ENCODE measurements around the gene HSD11B1.

The HSD11B1 gene

DNA sequence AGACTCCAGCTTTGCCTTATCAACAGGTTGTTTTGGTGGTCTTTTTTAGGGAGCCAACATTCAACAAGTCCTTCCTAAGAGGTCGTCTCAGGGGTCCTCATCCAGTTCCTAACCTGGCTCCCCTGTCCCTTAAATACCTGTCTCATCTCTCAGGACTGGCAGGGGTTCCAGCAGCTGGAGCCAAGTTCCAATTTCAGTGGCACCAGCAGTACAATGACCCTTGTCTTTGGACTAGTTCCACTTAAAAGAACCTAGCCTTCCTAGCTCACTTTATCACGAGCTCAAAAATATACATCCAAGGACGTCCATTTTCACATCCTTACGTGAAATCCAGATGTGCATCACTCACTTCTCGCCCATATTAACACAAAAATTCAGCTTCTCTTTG lies 32.5 kb downstream of the HSD11B1 start:
- DNase-seq, result no peak
- Histone ChIP-seq H3K79me2 (ENCODE audit: insufficient read depth, low read length) (no peaks in the 10 kb centered on the region), H3K4me2 (ENCODE audit: insufficient read depth, low read length) (no peak overlapping the region)

DNA sequence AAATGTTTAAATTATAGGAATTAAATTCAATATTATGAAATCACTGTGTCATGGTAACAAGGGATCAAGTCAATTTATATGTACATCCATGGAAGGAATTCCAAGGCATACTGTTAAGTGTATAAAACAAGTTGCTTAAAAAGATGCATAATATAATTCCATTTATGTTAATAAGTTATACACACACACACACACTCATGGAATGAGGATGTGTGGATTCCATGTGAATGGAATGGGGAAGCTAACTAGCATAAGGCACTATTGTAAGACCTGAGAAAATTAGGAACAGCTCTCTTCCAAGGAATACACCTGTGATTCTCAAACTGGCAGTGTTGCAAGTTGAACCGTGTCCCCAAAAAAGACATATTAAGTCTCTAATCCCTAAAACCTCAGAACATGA lies 33.6 kb downstream of the HSD11B1 start:
- H4K20me1 ChIP-seq (ENCODE audit: insufficient read depth, low read length), result no peaks in the 10 kb centered on the region
- H3K9ac ChIP-seq (ENCODE audit: low read depth, low read length), result no peak overlapping the region
- no peaks in the 10 kb centered on the region for H3K36me3 ChIP-seq (ENCODE audit: insufficient read depth, low read length)
- no peaks in the 10 kb centered on the region for H3K4me1 ChIP-seq (ENCODE audit: insufficient read depth, low read length)
- no peak overlapping the region for H3K27ac ChIP-seq (ENCODE audit: low read length)
- ATAC-seq (ENCODE audit: insufficient read depth, low read depth) (no peak), DNase-seq (no peak)
- no peaks in the 10 kb centered on the region for H3K27me3 ChIP-seq (ENCODE audit: insufficient read depth, low read length, poor library complexity)
- H3K4me2 ChIP-seq (ENCODE audit: insufficient read depth, low read length), result no peak overlapping the region
- no peak for TF ChIP-seq EZH2 (IDR thresholded peaks at IDR 0.05; ENCODE audit: borderline replicate concordance, low read depth, low read length, severe bottlenecking)
- TF ChIP-seq, protein P1, sequence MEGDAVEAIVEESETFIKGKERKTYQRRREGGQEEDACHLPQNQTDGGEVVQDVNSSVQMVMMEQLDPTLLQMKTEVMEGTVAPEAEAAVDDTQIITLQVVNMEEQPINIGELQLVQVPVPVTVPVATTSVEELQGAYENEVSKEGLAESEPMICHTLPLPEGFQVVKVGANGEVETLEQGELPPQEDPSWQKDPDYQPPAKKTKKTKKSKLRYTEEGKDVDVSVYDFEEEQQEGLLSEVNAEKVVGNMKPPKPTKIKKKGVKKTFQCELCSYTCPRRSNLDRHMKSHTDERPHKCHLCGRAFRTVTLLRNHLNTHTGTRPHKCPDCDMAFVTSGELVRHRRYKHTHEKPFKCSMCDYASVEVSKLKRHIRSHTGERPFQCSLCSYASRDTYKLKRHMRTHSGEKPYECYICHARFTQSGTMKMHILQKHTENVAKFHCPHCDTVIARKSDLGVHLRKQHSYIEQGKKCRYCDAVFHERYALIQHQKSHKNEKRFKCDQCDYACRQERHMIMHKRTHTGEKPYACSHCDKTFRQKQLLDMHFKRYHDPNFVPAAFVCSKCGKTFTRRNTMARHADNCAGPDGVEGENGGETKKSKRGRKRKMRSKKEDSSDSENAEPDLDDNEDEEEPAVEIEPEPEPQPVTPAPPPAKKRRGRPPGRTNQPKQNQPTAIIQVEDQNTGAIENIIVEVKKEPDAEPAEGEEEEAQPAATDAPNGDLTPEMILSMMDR (IDR thresholded peaks at IDR 0.05; ENCODE audit: borderline replicate concordance, extremely low read depth, low read length, poor library complexity, severe bottlenecking), result no peak
- no peak overlapping the region for H2AFZ ChIP-seq (ENCODE audit: low read depth, low read length)
- no peaks in the 10 kb centered on the region for H3K9me3 ChIP-seq (ENCODE audit: insufficient read depth, low read length, severe bottlenecking)
- no peaks in the 10 kb centered on the region for H3K79me2 ChIP-seq (ENCODE audit: insufficient read depth, low read length)
- no peak overlapping the region for H3K4me3 ChIP-seq (ENCODE audit: low read depth in 1 of 2, low read length in 2 of 2)

More for the DNA sequence above, 32.5 kb downstream of the HSD11B1 start:
- no peaks in the 10 kb centered on the region for H4K20me1 ChIP-seq (ENCODE audit: insufficient read depth, low read length)
- no peak overlapping the region for H3K27ac ChIP-seq (ENCODE audit: low read length)
- no peak for ATAC-seq (ENCODE audit: insufficient read depth, low read depth)
- H2AFZ ChIP-seq (ENCODE audit: low read depth, low read length), result no peak overlapping the region
- no peaks in the 10 kb centered on the region for H3K36me3 ChIP-seq (ENCODE audit: insufficient read depth, low read length)
- no peaks in the 10 kb centered on the region for H3K9me3 ChIP-seq (ENCODE audit: insufficient read depth, low read length, severe bottlenecking)
- TF ChIP-seq, protein P1 (IDR thresholded peaks at IDR 0.05; ENCODE audit: borderline replicate concordance, extremely low read depth, low read length, poor library complexity, severe bottlenecking), result no peak
- no peak for TF ChIP-seq EZH2 (IDR thresholded peaks at IDR 0.05; ENCODE audit: borderline replicate concordance, low read depth, low read length, severe bottlenecking)
- no peak overlapping the region for H3K9ac ChIP-seq (ENCODE audit: low read depth, low read length)
- H3K27me3 ChIP-seq (ENCODE audit: insufficient read depth, low read length, poor library complexity), result no peaks in the 10 kb centered on the region
- H3K4me3 ChIP-seq (ENCODE audit: low read depth in 1 of 2, low read length in 2 of 2), result no peak overlapping the region
- H3K4me1 ChIP-seq (ENCODE audit: insufficient read depth, low read length), result no peaks in the 10 kb centered on the region

GRCh38 chr1:209741193-209741592 lies 36.5 kb downstream of the HSD11B1 start:
- H4K20me1 ChIP-seq (ENCODE audit: insufficient read depth, low read length), result no peaks in the 10 kb centered on the region
- H3K27ac ChIP-seq (ENCODE audit: low read length), result no peak overlapping the region
- H3K9ac ChIP-seq (ENCODE audit: low read depth, low read length), result no peak overlapping the region
- H3K27me3 ChIP-seq (ENCODE audit: insufficient read depth, low read length, poor library complexity), result no peaks in the 10 kb centered on the region
- H2AFZ ChIP-seq (ENCODE audit: low read depth, low read length), result no peak overlapping the region
- H3K9me3 ChIP-seq (ENCODE audit: insufficient read depth, low read length, severe bottlenecking), result no peaks in the 10 kb centered on the region
- TF ChIP-seq EZH2 (IDR thresholded peaks at IDR 0.05; ENCODE audit: borderline replicate concordance, low read depth, low read length, severe bottlenecking), result no peak
- TF ChIP-seq, protein P1 (IDR thresholded peaks at IDR 0.05; ENCODE audit: borderline replicate concordance, extremely low read depth, low read length, poor library complexity, severe bottlenecking), result no peak
- H3K4me3 ChIP-seq (ENCODE audit: low read depth in 1 of 2, low read length in 2 of 2), result no peak overlapping the region
- no peaks in the 10 kb centered on the region for H3K36me3 ChIP-seq (ENCODE audit: insufficient read depth, low read length)
- DNase-seq, result no peak
- H3K79me2 ChIP-seq (ENCODE audit: insufficient read depth, low read length), result no peaks in the 10 kb centered on the region
- ATAC-seq (ENCODE audit: insufficient read depth, low read depth), result no peak
- H3K4me1 ChIP-seq (ENCODE audit: insufficient read depth, low read length), result no peaks in the 10 kb centered on the region
- no peak overlapping the region for H3K4me2 ChIP-seq (ENCODE audit: insufficient read depth, low read length)

GRCh38 chr1:209741889-209742288 lies 37.2 kb downstream of the HSD11B1 start:
- H3K36me3 ChIP-seq (ENCODE audit: insufficient read depth, low read length), result no peaks in the 10 kb centered on the region
- H4K20me1 ChIP-seq (ENCODE audit: insufficient read depth, low read length), result no peaks in the 10 kb centered on the region
- TF ChIP-seq, protein P1 (IDR thresholded peaks at IDR 0.05; ENCODE audit: borderline replicate concordance, extremely low read depth, low read length, poor library complexity, severe bottlenecking), result no peak
- no peak for TF ChIP-seq EZH2 (IDR thresholded peaks at IDR 0.05; ENCODE audit: borderline replicate concordance, low read depth, low read length, severe bottlenecking)
- no peaks in the 10 kb centered on the region for H3K79me2 ChIP-seq (ENCODE audit: insufficient read depth, low read length)
- no peak for DNase-seq
- H3K4me3 ChIP-seq (ENCODE audit: low read depth in 1 of 2, low read length in 2 of 2), result no peak overlapping the region
- H3K9me3 ChIP-seq (ENCODE audit: insufficient read depth, low read length, severe bottlenecking), result no peaks in the 10 kb centered on the region
- H3K4me1 ChIP-seq (ENCODE audit: insufficient read depth, low read length), result no peaks in the 10 kb centered on the region
- no peak overlapping the region for H3K4me2 ChIP-seq (ENCODE audit: insufficient read depth, low read length)
- no peak overlapping the region for H3K27ac ChIP-seq (ENCODE audit: low read length)
- H2AFZ ChIP-seq (ENCODE audit: low read depth, low read length), result no peak overlapping the region
- no peak for ATAC-seq (ENCODE audit: insufficient read depth, low read depth)
- no peaks in the 10 kb centered on the region for H3K27me3 ChIP-seq (ENCODE audit: insufficient read depth, low read length, poor library complexity)
- H3K9ac ChIP-seq (ENCODE audit: low read depth, low read length), result no peak overlapping the region

All from DND-41 (cell line).